NOMO-1 (cell line): ENCODE results near the gene ATP11A.

Source experiments
- DNase-seq, 2 experiments: peaks; one replicate each; lab custom pipeline; 2025; ENCODE audit not compliant: unreplicated experiment in 2 of 2; lab: John Stamatoyannopoulos, UW

ATP11A gene

GRCh38 chr13:112887557-112887991, 197.7 kb downstream of the ATP11A start:
- no peak for DNase-seq

- no peak for DNase-seq
These were observed 198.6 kb downstream of the ATP11A start for GRCh38 chr13:112888238-112889111.

DNA sequence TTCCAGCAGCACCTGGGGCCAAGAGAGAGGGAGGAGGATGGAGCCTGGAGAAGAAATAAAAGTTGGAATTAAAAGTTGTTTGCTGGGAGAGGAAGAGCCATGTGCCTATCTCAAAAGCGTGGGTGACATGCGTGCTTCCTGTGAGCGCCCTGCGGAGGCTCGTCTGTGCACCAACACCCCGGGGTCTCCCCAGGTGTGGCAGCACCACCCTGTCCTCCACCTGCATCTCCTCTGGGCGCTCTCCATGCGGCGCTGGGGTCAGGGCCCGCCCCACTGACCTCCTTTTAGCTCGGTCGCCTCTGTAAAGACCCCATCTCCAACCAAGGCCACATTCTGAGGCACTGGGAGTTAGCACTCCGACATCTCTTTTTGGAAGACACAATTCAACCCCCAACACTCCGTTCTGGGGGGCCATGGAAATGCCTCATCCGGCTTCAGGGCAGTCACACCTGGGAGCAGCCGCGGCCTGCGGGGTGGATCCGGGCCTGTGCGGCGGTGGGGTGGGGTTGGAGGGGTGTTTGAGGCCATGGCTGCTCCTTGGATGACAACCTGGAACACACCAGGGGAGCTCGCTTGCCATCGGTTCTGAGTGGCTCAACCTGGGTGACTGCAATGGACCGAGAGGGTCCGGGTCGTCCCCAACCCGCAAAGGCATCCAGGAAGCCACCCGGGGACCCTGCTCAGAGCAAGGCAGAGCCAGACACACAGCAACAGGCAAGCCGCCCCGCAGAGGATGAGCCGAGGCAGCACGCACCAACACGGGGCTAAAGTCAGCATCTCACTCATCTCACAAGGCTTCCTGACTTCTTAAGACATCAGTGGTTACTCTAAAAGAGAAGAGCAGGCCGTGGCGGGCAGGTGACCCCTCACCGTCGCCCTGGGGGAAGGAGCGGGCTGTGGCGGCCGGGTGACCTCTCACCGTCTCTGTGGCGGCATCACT, 199.8 kb downstream of the ATP11A start:
- no peak for DNase-seq

- no peak for DNase-seq
These were observed 200.7 kb downstream of the ATP11A start for GRCh38 chr13:112890316-112891145.

DNA sequence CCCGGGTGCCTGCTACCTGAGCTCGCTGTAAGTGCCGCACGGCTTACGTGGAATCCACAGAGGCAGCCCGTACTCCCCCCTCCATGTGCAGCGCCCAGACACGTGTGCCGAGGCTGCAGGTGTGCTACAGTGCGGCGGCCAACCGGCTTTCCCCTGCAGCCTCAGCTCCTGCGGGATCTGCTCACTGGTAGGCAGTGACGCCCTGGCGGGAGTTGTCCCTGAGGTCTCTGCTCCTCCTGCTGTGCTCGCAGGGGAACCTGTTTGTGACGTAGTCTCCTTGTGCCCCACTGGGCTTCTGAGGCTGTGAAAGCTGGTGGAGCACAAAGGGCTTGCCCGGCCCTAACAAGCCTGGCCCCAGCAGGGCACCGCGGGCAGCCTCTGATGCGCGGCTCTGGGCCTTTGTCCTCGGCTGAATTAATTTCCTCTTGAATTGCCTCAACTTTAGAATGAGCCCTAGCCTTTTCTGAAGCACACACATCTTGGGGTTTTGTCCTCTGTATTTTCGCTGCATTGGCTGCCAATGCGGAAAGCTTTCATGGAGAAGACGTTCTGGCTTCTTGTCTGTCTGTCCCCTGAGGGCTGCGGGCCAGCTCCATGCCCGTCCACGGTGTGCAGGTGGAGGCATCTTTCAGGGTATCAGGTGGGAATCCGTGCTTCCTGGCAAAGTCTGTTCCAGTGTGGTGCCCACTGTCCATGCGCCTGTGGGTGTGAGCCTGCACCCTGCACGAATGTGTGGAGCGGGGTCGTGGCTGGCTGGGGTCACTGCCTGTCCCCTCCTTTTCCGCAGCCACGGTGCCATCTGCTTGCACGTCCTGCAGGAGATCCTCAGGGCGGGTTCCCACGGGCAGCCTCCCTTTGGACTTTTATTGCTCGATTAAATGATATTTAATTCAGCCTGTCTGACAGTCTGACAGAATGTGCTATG, 201.9 kb downstream of the ATP11A start:
- DNase-seq: no peak

GRCh38 chr13:112892426-112893206, 202.8 kb downstream of the ATP11A start:
- DNase-seq: peak; percentile 15 to 70

- DNase-seq: peak in 1 of 2 experiments; percentile 6
These were observed 203.3 kb downstream of the ATP11A start for GRCh38 chr13:112893207-112893569.

GRCh38 chr13:112893570-112894422, 204.0 kb downstream of the ATP11A start:
- peak; percentile 13 to 18 for DNase-seq

DNA sequence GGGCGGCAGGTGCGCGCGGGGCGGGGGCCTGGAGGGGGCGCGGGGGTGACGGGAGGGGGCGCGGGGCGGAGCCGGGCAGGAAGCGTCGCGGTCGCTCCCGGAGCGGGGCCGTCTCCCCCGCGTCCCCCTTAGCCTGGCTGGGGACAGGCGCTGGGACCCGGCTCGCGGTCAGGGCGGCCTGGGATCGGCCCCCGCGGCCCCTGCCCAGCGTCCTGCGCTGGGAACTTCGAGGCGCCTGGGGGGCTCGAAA, 204.5 kb downstream of the ATP11A start:
- DNase-seq: no peak

- no peak for DNase-seq
These were observed 205.0 kb downstream of the ATP11A start for GRCh38 chr13:112894673-112895481.

DNA sequence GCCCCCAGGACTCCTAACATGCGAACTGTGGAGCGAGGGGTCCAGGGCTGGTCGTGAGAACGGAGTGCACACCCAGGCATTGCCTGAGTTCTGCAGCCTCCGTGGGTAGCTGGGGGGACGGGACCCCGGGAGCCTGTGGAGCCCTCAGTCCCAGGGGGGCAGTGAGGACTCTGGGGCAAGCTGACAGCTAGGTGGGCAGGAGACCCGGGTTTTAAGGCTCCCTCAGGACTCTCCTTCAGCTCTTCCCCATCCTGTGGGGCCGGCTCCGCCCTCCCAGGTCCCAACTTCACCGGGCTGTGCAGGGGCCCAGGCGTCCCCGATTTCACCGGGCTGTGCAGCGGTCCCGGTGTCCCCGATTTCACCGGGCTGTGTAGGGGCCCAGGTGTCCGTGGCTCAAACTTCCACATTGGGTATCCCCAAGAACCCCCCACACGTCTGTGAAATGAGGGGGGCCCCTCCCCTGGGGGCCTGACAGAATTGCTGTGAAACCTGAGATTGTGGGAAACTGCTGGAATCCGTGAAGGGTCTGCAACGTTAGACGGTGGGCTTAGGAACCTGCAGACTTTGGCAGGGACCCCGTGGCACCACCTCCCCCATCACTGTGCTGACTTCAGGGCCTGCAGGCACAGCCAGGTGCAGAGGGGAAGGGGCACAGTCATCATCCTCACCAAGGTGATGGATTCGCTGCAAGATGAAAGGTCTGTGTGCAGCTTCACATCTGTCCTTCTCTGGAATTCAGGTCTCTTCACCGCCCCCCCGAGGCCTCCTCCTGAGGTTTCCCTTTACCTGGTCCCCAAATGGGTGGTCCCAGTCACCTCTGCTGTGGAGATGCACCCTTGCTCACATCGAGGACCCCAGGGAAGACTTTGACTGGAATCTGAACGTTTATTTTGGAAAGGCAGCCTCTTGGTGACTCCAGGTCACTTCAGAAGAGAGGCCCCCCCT, 206.0 kb downstream of the ATP11A start:
- peak; percentile 15 to 98 for DNase-seq

DNA sequence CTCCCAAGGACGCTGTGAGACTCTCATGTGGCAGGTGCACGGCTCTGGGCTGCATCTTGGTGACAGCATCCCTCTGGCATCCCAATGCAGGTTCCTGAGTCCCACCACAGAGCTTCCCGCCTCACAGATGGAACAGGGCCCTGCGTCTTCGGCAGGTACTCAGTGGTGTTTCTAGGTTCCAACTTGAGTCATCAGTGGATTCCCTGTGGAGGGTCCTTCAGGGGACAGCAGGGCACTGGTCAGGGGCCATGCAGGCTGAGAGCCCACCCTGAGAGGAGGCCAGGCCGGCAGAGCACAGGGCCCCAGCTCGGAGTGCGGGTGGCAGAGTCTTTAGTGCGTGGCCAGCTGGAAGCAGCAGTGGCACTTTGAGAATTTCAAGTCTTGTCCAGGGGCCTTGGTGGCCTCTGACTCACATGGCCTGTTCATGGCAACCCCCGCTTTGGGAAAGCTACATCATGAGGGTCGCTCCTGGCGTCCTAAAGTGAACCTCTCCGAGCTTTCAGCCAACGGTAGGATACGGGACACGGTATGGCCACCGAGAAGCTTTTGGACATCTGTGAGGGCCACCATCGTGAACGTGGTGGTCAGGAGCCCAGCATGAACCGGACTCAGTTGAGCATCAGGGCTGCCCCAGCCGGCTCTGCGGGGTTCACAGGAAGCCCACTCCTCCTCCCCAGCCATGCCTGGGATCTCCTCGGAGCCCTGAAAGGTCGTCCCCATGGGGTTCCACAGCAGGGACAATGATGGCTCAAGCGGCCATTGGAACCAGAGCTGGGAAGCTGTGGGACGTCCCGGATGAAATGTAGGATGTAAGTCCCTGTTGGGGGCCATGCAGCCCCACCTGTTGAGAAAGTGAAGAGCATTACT, 207.1 kb downstream of the ATP11A start:
- no peak for DNase-seq

GRCh38 chr13:112897603-112897955, 207.7 kb downstream of the ATP11A start:
- DNase-seq: no peak

DNA sequence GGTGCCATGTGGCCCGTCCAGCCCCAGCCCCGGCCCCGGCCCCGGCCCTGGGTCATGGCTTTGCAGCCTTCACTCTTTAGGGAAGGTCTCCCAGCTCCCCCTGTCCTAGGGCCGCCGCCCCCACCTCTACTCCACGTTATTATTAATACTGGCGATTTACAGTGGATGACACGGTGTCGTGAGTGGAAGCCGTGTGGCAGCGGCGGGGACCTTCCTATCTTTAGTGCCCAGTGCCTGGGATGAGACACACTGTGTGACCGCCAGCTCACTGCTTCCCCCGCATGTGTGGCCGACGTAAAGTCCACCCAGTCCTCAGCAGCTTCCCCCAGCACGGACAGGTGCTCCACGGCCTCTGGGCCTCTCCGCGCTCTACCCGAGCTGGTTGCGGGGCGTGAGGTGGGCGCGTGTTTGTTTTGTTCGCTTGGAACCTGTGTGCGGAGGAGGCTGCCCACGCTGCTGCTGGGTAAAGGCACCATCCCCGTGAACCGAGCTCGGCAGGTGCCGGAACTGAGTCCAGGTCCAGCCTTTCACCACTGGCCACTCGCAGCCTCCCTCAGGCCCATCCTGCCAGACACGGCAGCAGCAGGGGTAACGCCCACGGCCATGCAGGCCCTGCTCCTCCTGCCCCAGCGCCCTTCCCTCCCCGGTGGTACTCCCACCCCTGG, 208.2 kb downstream of the ATP11A start:
- DNase-seq: no peak
